GM21786 (cell line): ENCODE data around the gene HSPA9.

Experiments
- ATAC-seq: cut with Tn5 transposase; IDR thresholded peaks from one replicate; pipeline ENCODE4 v1.9.1; 2021; ENCODE audit not compliant: unreplicated experiment

Gene HSPA9

GRCh38 chr5:138575194-138576015, at the start of gene HSPA9:
TSS of gene HSPA9 (minus strand) at chr5:138575401. CDS start at chr5:138575318, 83 bp downstream.
- ATAC-seq = peak; percentile 89

GRCh38 chr5:138623053-138623452, 47.9 kb upstream of the HSPA9 start:
- no peak for ATAC-seq

GRCh38 chr5:138622051-138622450, 46.9 kb upstream of the HSPA9 start:
- ATAC-seq = no peak

- ATAC-seq = no peak
These were observed 45.5 kb upstream of the HSPA9 start for GRCh38 chr5:138620663-138621224.

GRCh38 chr5:138616508-138616907, 41.3 kb upstream of the HSPA9 start:
- no peak for ATAC-seq

DNA sequence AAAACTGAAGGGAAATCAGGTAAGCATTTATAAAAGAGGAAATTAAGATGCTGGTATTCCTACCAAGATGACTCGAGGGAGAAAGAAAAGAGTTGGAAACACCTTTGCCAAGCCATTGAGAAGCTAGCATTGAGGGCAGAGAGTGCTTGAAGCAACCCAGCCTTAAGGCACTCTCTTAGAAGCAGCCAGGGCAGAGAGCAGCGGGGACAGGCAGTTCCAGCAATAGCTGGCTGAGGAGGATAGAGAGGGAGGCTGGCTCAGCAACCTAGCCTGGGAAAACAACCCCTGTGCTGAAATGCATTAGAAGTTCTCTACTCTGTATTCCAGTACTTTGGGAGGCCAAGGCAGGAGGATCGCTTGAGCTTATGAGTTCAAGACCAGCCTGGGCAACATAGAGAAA, 40.3 kb upstream of the HSPA9 start:
- ATAC-seq = no peak

DNA sequence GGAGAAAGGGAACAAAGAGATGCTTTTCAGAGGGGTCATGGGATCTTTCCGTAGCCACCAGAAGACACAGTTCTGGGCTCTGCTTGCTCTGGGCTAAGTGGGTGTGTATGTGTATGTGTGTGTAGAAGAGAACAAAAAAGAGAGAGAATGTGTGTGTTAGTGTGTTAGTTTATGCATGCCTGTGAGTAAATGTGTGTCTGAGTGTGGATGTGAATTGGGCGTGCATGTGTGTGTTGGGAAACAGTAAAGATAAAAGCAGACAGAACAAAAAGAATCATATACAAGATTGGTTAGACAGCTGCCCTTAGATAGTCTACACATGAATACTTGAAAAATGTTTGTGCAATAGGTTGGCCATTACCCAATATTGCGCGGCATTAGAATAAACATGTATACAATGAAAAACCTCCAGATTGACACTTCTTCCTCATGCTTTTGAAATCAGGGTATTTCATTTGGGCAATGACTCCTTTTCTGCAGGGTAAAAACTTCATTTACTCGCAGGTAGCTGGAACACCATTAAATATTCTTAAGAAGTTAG, 36.5 kb upstream of the HSPA9 start:
- ATAC-seq = no peak

DNA sequence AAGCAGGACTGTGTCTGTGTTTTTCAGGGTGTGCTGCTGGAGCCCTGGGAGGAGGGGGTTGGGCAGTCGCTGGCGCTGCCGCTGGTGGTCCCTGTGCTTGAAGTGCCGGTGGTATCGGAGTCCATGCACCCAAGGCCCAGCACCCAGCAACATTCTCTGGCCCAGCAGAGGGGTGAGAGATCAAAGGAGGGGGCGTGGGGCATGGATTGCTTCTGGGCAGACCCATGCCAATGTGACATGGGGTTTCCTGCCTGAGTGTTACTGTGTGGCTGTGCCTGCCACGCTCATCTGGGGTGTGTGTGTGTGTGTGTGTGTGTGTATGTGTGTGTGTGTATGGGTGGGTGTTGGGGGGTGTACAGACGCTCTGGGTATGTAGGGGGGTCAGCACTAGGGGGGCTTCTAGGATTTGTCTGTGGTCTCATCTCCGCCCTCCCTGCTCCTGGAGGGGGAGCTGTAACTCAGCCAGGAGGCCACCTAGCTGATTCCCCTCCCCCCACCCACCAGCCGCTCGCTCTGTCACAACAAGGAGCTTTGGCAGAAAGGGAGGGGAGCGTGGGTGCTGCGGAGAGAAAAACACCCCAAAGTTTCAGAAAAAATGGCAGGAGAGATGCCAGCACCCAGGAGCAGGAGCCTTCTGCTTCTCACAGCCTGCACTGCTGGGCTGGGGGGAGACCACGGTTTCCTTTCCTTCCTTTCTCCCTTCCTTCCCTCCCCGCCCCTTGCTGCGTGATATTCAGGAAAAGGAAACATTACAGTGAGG, 35.9 kb upstream of the HSPA9 start:
- ATAC-seq = no peak

DNA sequence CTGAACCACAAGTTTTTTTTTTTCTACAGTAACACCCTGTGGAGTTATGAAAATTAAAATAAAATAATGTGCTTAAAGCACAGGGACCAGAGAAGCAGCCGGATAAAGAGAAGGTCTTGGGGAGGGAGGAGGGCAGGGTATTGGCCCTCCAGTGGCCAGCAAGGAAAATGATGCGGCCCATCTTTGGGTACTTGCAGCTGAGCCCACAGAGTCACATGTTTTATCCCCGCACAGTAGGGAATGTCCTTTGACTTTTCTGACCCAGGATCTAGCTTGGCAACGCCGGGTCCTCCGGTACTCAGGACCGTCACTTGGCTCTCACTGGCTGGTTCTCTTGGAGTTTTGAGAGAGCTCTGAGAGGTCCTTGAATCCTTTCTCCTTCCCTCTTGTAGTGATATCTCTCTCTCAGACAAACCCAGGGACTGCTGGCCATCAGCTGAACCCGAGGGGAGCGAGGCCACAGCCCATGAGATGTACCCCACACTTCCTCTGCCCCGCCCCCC, 35.3 kb upstream of the HSPA9 start:
- ATAC-seq = no peak

- ATAC-seq = no peak
These were observed 31.3 kb upstream of the HSPA9 start for GRCh38 chr5:138606378-138607064.

DNA sequence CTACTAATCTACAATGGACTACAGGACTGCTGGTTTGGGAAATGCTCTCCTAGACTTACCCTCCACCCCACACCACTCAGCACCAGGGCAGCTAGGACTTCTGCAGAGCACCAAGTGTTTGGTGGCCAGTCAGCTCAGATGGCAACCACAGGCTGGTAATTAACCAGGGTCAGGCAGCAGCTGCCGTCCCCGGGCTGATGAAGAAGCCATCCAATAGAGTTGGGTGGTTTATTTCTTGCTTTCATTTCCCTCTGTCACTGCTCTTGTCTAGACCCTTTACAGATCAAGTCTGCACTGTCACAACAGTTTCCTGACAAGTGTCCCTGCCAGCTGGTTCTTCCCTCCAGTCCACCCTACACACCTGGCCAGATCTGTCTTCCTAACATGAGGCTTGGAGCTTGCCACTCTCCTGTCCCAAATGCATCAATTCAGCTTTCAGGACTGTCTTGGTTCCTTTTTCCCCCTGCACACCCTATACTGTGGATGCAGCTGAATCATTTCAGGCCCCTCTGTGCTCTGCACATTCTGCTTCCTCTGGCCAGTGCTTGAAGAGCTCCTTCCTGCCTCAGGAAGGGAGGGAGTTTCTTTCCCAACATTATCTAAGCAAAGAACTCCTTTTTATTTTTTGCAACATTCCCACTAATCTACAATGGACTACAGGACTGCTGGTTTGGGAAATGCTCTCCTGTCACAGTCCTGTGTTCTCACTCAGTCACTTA, 30.2 kb upstream of the HSPA9 start:
- ATAC-seq = peak; percentile 91

- no peak for ATAC-seq
These were observed 29.1 kb upstream of the HSPA9 start for GRCh38 chr5:138604176-138604785.

GRCh38 chr5:138603249-138603920, 28.2 kb upstream of the HSPA9 start:
- no peak for ATAC-seq

GRCh38 chr5:138602371-138603000, 27.3 kb upstream of the HSPA9 start:
- ATAC-seq = no peak

GRCh38 chr5:138601444-138601843, 26.2 kb upstream of the HSPA9 start:
- ATAC-seq = no peak

DNA sequence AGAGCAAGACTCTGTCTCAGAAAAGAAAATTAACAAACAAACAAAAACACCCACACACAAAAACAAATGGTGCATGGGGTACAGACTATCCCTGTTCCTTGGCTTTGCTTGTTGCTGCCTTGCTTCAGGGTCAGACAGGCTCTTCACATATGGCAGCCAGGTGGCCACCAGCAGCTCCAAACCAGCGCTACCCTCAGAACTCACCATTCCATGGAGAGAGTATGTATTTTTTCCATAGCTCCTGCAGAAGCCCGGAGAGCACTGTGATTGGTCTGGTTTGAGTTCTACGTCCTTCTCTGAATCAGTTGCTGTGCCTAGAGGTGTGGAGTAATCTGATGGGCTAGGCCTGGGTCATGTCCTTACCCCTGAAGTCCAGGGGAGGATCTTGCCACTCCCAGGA, 25.2 kb upstream of the HSPA9 start:
- no peak for ATAC-seq

- no peak for ATAC-seq
These were observed 22.6 kb upstream of the HSPA9 start for GRCh38 chr5:138597661-138598400.
